ENCODE data around the gene TPM3. TPM values are rescaled to one million over a fixed set of nuclear protein-coding genes. Genes with fewer than 3 reads are reported as not detected.
A peak's percentile ranks its signal among the peaks of the same experiment; 100 is the strongest.

TPM3 gene
- total and polyA plus RNA-seq, 9 of the 15 experiments (the other 6 are each of a cell fraction or from before 2014, with no cell fraction given) = 202 to 604 (median 421) TPM

DNA sequence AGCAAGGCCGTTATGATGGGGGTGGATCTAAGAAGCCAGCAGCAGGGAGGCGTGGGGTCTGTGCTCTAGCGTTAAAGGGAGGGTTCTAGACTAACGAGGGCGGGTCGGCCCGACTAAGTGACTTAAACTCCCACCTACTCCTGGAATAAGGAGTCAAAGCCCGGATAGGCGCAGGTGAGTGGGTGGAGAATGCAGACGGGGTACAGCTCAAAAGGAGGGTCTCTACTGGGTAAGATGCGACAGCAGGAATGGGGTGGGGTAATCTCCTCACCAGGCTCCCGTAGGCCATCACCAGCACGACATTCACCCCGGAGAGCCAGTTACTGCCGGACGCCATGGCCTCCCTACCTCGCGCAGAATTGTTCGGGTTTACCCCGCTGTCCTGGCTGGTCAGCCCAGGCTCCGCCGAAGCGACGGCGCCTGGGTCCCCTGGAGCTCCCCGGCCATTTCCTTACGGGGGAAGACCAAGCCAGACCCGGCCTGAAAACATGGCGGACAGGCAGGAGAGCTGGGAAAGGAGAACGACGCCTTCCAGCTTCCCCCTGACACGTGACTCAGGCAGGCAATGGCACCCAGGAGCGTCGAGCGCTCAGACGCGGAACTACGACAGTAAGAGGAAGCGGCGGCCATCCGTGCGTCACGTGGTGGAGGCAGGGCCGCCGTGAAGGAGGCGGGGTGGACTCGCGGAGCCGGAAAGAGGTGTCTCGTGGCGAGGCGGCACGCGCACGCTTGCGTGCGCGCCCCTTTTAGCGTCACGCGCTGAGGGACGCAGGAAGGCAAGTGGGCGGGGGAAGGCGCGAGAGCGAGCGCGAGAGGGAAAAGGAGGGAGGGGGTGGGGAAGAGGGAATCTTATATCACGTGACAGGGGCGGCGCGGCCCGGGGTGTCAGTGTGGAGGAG is 28.4 kb upstream of the TPM3 start, which contains the start of gene UBAP2L (continued):
- TF ChIP-seq RBM14 (IDR thresholded peaks at IDR 0.05; ENCODE audit: borderline replicate concordance, insufficient read depth, low read depth, low read length) (no peak), ZNF778 (CRISPR knock-in tag; IDR thresholded peaks at IDR 0.05) (no peak), RBBP5 (IDR thresholded peaks at IDR 0.05; ENCODE audit: borderline replicate concordance, insufficient read depth, low read length, poor library complexity, severe bottlenecking) (peak; percentile 76), ZNF184 (CRISPR knock-in tag; IDR thresholded peaks at IDR 0.05) (no peak), PHB (CRISPR knock-in tag; IDR thresholded peaks at IDR 0.05) (no peak), CBX3 (IDR thresholded peaks at IDR 0.05; ENCODE audit: borderline replicate concordance in 1 of 2, low read length in 2 of 2) (no peak), MEIS2 (IDR thresholded peaks at IDR 0.05; ENCODE audit: partially characterized antibody) (peak; percentile 51), TEAD2 (tag; IDR thresholded peaks at IDR 0.05) (no peak), ZNF764 (CRISPR knock-in tag; IDR thresholded peaks at IDR 0.05; ENCODE audit: low read depth) (no peak), MAZ (CRISPR knock-in tag; conservative IDR thresholded peaks at IDR 0.05 in 1 of 2, IDR thresholded peaks at IDR 0.05 in 1 of 2) (peak; percentile 82 to 96), SRSF9 (IDR thresholded peaks at IDR 0.05; ENCODE audit: borderline replicate concordance, low read depth, low read length) (no peak), GATAD2A (IDR thresholded peaks at IDR 0.05) (no peak), SAFB (IDR thresholded peaks at IDR 0.05; ENCODE audit: borderline replicate concordance, low read depth, low read length) (no peak), MCM2 (IDR thresholded peaks at IDR 0.05; ENCODE audit: low read depth) (no peak), ZBED1 (IDR thresholded peaks at IDR 0.05) (no peak; the same call in 1 of the 2 replicates), TAF9B (IDR thresholded peaks at IDR 0.05; ENCODE audit: partially characterized antibody) (peak; percentile 91), CCNT2 (IDR thresholded peaks at IDR 0.05; ENCODE audit: borderline replicate concordance, extremely low read depth, insufficient read length, low read depth, low read length) (peak; percentile 92)
- TF ChIP-seq, protein P1, sequence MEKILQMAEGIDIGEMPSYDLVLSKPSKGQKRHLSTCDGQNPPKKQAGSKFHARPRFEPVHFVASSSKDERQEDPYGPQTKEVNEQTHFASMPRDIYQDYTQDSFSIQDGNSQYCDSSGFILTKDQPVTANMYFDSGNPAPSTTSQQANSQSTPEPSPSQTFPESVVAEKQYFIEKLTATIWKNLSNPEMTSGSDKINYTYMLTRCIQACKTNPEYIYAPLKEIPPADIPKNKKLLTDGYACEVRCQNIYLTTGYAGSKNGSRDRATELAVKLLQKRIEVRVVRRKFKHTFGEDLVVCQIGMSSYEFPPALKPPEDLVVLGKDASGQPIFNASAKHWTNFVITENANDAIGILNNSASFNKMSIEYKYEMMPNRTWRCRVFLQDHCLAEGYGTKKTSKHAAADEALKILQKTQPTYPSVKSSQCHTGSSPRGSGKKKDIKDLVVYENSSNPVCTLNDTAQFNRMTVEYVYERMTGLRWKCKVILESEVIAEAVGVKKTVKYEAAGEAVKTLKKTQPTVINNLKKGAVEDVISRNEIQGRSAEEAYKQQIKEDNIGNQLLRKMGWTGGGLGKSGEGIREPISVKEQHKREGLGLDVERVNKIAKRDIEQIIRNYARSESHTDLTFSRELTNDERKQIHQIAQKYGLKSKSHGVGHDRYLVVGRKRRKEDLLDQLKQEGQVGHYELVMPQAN (IDR thresholded peaks at IDR 0.05; ENCODE audit: borderline replicate concordance) = peak; percentile 86; the same call in 1 of the 2 replicates
- TF ChIP-seq, protein P2, sequence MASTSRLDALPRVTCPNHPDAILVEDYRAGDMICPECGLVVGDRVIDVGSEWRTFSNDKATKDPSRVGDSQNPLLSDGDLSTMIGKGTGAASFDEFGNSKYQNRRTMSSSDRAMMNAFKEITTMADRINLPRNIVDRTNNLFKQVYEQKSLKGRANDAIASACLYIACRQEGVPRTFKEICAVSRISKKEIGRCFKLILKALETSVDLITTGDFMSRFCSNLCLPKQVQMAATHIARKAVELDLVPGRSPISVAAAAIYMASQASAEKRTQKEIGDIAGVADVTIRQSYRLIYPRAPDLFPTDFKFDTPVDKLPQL (IDR thresholded peaks at IDR 0.05; ENCODE audit: extremely low read depth, insufficient read length) = no peak
- TF ChIP-seq, protein P3, sequence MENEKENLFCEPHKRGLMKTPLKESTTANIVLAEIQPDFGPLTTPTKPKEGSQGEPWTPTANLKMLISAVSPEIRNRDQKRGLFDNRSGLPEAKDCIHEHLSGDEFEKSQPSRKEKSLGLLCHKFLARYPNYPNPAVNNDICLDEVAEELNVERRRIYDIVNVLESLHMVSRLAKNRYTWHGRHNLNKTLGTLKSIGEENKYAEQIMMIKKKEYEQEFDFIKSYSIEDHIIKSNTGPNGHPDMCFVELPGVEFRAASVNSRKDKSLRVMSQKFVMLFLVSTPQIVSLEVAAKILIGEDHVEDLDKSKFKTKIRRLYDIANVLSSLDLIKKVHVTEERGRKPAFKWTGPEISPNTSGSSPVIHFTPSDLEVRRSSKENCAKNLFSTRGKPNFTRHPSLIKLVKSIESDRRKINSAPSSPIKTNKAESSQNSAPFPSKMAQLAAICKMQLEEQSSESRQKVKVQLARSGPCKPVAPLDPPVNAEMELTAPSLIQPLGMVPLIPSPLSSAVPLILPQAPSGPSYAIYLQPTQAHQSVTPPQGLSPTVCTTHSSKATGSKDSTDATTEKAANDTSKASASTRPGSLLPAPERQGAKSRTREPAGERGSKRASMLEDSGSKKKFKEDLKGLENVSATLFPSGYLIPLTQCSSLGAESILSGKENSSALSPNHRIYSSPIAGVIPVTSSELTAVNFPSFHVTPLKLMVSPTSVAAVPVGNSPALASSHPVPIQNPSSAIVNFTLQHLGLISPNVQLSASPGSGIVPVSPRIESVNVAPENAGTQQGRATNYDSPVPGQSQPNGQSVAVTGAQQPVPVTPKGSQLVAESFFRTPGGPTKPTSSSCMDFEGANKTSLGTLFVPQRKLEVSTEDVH (IDR thresholded peaks at IDR 0.05; ENCODE audit: low read depth, partially characterized antibody) = peak; percentile 88

Measured in K562 (cell line).